ENCODE data around the gene HERC5. TPM values are rescaled to one million over a fixed set of nuclear protein-coding genes. Genes with fewer than 3 reads are reported as not detected.

The HERC5 gene
- total RNA-seq, 4 donors from 2014 or later = 2.8 to 12.4 (median 4.0) TPM

DNA sequence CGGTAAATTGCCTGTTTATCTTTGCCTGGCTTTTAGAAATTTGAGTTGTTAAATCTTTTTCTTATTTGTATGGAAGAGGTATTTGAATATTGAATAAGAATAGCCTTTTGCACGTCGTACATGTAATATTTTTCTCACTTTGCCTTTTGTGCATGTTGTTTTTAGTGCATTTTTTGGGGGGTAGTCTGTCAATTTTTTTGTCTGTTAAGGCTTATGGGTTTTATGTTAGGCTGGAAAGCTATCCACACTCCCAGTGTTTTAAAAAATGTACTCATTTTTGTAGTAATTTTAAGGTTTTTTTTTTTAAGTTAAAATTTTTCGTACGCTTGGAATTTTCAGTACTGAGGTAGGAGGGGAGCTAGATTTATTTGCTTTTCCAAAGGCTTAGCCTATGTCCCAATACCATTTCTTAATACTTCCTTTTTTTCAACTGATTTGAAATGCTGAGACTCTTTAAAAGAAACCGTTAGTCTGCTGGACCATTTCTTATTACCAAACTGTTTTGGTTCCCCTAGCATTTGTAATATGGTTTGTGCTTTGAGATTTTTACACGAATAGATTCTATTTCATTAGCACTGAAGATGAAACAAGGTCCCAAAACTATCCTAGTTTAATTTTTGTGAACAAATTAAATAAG is 1.3 kb downstream of the HERC5 start:
- Histone ChIP-seq H3K27me3 (no peaks in the 10 kb centered on the region), H3K27ac (peak overlapping the region in 2 of 4 donors; percentile 51 to 78), H3K36me3 (peaks cover 0 to 1% (median 0%) of the 10 kb centered on the region in 3 donors), H3K4me3 (peak overlapping the region in 3 of 4 donors; percentile 68 to 73 (median 68)), H3K9me3 (no peaks in the 10 kb centered on the region), H3K4me1 (no peaks in the 10 kb centered on the region)
- DNase-seq = no peak
- TF ChIP-seq CTCF (IDR thresholded peaks at IDR 0.05) (no peak), POLR2A (IDR thresholded peaks at IDR 0.05) (no peak)

GRCh38 chr4:88465653-88466192 is 8.8 kb downstream of the HERC5 start:
- Histone ChIP-seq H3K9me3 (no peaks in the 10 kb centered on the region), H3K27ac (no peak overlapping the region), H3K27me3 (no peaks in the 10 kb centered on the region), H3K4me3 (no peak overlapping the region), H3K4me1 (no peaks in the 10 kb centered on the region), H3K36me3 (peaks cover 0 to 13% (median 0%) of the 10 kb centered on the region in 3 donors)
- no peak for DNase-seq
- TF ChIP-seq POLR2A (IDR thresholded peaks at IDR 0.05) = no peak
- TF ChIP-seq CTCF (IDR thresholded peaks at IDR 0.05) = no peak

DNA sequence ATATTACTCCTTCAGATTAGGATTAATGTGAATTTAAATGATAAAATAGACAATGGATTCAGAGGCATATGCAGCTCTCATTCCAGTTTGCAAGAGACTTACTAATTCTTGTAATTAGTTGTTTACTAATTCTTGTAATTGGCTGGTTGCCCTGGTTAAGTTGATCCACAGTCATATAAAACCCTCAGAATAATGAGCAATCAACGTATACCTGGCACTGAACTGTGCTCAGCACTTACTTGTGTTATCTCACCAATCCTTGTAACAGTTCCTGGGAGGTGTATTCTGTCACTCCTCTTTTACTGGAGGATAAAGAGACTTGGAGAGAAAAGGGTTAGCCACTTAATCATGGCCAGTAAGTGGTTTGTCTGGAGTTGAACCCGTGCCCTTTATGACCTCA is 10.5 kb downstream of the HERC5 start:
- H3K27ac ChIP-seq = no peak overlapping the region
- no peaks in the 10 kb centered on the region for H3K27me3 ChIP-seq
- TF ChIP-seq CTCF (IDR thresholded peaks at IDR 0.05) (no peak), POLR2A (IDR thresholded peaks at IDR 0.05) (no peak)
- peaks cover 0 to 13% (median 0%) of the 10 kb centered on the region in 3 donors for H3K36me3 ChIP-seq
- DNase-seq = no peak
- no peaks in the 10 kb centered on the region for H3K9me3 ChIP-seq
- H3K4me1 ChIP-seq = no peaks in the 10 kb centered on the region
- H3K4me3 ChIP-seq = no peak overlapping the region

GRCh38 chr4:88477229-88477860 is 20.4 kb downstream of the HERC5 start:
- H3K27ac ChIP-seq = no peak overlapping the region
- TF ChIP-seq POLR2A (IDR thresholded peaks at IDR 0.05) (no peak), CTCF (IDR thresholded peaks at IDR 0.05) (no peak)

GRCh38 chr4:88478247-88478646 is 21.3 kb downstream of the HERC5 start:
- no peaks in the 10 kb centered on the region for H3K27me3 ChIP-seq
- no peaks in the 10 kb centered on the region for H3K4me1 ChIP-seq
- no peaks in the 10 kb centered on the region for H3K9me3 ChIP-seq
- H3K4me3 ChIP-seq = no peak overlapping the region
- TF ChIP-seq POLR2A (IDR thresholded peaks at IDR 0.05) = no peak
- TF ChIP-seq CTCF (IDR thresholded peaks at IDR 0.05) = no peak
- no peaks in the 10 kb centered on the region for H3K36me3 ChIP-seq
- no peak overlapping the region for H3K27ac ChIP-seq
- no peak for DNase-seq

More at GRCh38 chr4:88477229-88477860, 20.4 kb downstream of the HERC5 start:
- Histone ChIP-seq H3K4me1 (no peaks in the 10 kb centered on the region), H3K27me3 (no peaks in the 10 kb centered on the region), H3K4me3 (no peak overlapping the region), H3K36me3 (no peaks in the 10 kb centered on the region), H3K9me3 (no peaks in the 10 kb centered on the region)
- no peak for DNase-seq
